Measurements from ENCODE around the gene RPL13A. TPM values are rescaled to one million over a fixed set of nuclear protein-coding genes. Genes with fewer than 3 reads are reported as not detected.

The RPL13A gene
- total and polyA plus RNA-seq, 9 donors, result 4,396 to 5,773 (median 4,847) TPM

- Histone ChIP-seq H3K4me3 (ENCODE audit: low read length) (no peak overlapping the region), H3K4me1 (ENCODE audit: control insufficient read depth, insufficient read depth, low read length) (peaks cover 27% of the 10 kb centered on the region), H3K9me3 (replicated peaks; ENCODE audit: control insufficient read depth, low read depth, low read length) (no peaks in the 10 kb centered on the region), H3K27ac (ENCODE audit: low read length) (peak overlapping the region; percentile 62), H3K27me3 (ENCODE audit: control insufficient read depth, insufficient read depth, low read length) (peaks cover 2% of the 10 kb centered on the region), H3K36me3 (ENCODE audit: control insufficient read depth, insufficient read depth, low read length) (no peaks in the 10 kb centered on the region)
- DNase-seq, result peak; percentile 58
- WGBS (ENCODE audit: insufficient coverage), result 41% methylated on average over 9 of the region's 15 CpGs
Observed at GRCh38 chr19:49475191-49475917, 12.1 kb upstream of the RPL13A start.

GRCh38 chr19:49475995-49476880 lies 11.2 kb upstream of the RPL13A start:
- WGBS (ENCODE audit: insufficient coverage), result 24% methylated on average over 9 of the region's 27 CpGs
- peak; percentile 64 for DNase-seq

GRCh38 chr19:49479975-49480628 lies 7.3 kb upstream of the RPL13A start:
- H3K4me3 ChIP-seq (ENCODE audit: low read length), result no peak overlapping the region
- peaks cover 13% of the 10 kb centered on the region for H3K4me1 ChIP-seq (ENCODE audit: control insufficient read depth, insufficient read depth, low read length)
- 87% methylated on average over 8 of the region's 14 CpGs for WGBS (ENCODE audit: insufficient coverage)
- DNase-seq, result no peak
- H3K27me3 ChIP-seq (ENCODE audit: control insufficient read depth, insufficient read depth, low read length), result no peaks in the 10 kb centered on the region
- no peak overlapping the region for H3K27ac ChIP-seq (ENCODE audit: low read length)
- no peaks in the 10 kb centered on the region for H3K36me3 ChIP-seq (ENCODE audit: control insufficient read depth, insufficient read depth, low read length)
- no peaks in the 10 kb centered on the region for H3K9me3 ChIP-seq (replicated peaks; ENCODE audit: control insufficient read depth, low read depth, low read length)

More at GRCh38 chr19:49475995-49476880, 11.2 kb upstream of the RPL13A start:
- Histone ChIP-seq H3K4me3 (ENCODE audit: low read length) (no peak overlapping the region), H3K4me1 (ENCODE audit: control insufficient read depth, insufficient read depth, low read length) (peaks cover 27% of the 10 kb centered on the region), H3K36me3 (ENCODE audit: control insufficient read depth, insufficient read depth, low read length) (no peaks in the 10 kb centered on the region), H3K27me3 (ENCODE audit: control insufficient read depth, insufficient read depth, low read length) (peaks cover 2% of the 10 kb centered on the region), H3K27ac (ENCODE audit: low read length) (no peak overlapping the region), H3K9me3 (replicated peaks; ENCODE audit: control insufficient read depth, low read depth, low read length) (no peaks in the 10 kb centered on the region)

GRCh38 chr19:49481020-49481683 lies 6.3 kb upstream of the RPL13A start:
- WGBS (ENCODE audit: insufficient coverage), result 73% methylated on average over 4 of the region's 7 CpGs

GRCh38 chr19:49486232-49486631 lies 1.2 kb upstream of the RPL13A start:
- WGBS (ENCODE audit: insufficient coverage), result 87% methylated on average over 7 of the region's 7 CpGs
- no peak overlapping the region for H3K4me3 ChIP-seq (ENCODE audit: low read length)
- peaks cover 31% of the 10 kb centered on the region for H3K4me1 ChIP-seq (ENCODE audit: control insufficient read depth, insufficient read depth, low read length)
- peaks cover 28% of the 10 kb centered on the region for H3K36me3 ChIP-seq (ENCODE audit: control insufficient read depth, insufficient read depth, low read length)
- H3K27me3 ChIP-seq (ENCODE audit: control insufficient read depth, insufficient read depth, low read length), result no peaks in the 10 kb centered on the region
- H3K27ac ChIP-seq (ENCODE audit: low read length), result no peak overlapping the region
- DNase-seq, result peak; percentile 25
- H3K9me3 ChIP-seq (replicated peaks; ENCODE audit: control insufficient read depth, low read depth, low read length), result no peaks in the 10 kb centered on the region

More at GRCh38 chr19:49481020-49481683, 6.3 kb upstream of the RPL13A start:
- Histone ChIP-seq H3K4me3 (ENCODE audit: low read length) (no peak overlapping the region), H3K9me3 (replicated peaks; ENCODE audit: control insufficient read depth, low read depth, low read length) (no peaks in the 10 kb centered on the region), H3K4me1 (ENCODE audit: control insufficient read depth, insufficient read depth, low read length) (peaks cover 10% of the 10 kb centered on the region), H3K27me3 (ENCODE audit: control insufficient read depth, insufficient read depth, low read length) (no peaks in the 10 kb centered on the region), H3K27ac (ENCODE audit: low read length) (no peak overlapping the region), H3K36me3 (ENCODE audit: control insufficient read depth, insufficient read depth, low read length) (no peaks in the 10 kb centered on the region)
- DNase-seq, result no peak

GRCh38 chr19:49486710-49487276 lies 615 bp upstream of the RPL13A start:
- 52% methylated on average over 16 of the region's 23 CpGs for WGBS (ENCODE audit: insufficient coverage)
- H3K4me3 ChIP-seq (ENCODE audit: low read length), result no peak overlapping the region
- no peaks in the 10 kb centered on the region for H3K9me3 ChIP-seq (replicated peaks; ENCODE audit: control insufficient read depth, low read depth, low read length)
- H3K36me3 ChIP-seq (ENCODE audit: control insufficient read depth, insufficient read depth, low read length), result peaks cover 34% of the 10 kb centered on the region
- H3K4me1 ChIP-seq (ENCODE audit: control insufficient read depth, insufficient read depth, low read length), result peaks cover 31% of the 10 kb centered on the region
- DNase-seq, result no peak
- no peaks in the 10 kb centered on the region for H3K27me3 ChIP-seq (ENCODE audit: control insufficient read depth, insufficient read depth, low read length)
- peak overlapping the region; percentile 86 for H3K27ac ChIP-seq (ENCODE audit: low read length)

- DNase-seq, result no peak
- under 1% methylated on average over 25 of the region's 26 CpGs for WGBS (ENCODE audit: insufficient coverage)
- peak overlapping the region; percentile 97 for H3K4me3 ChIP-seq (ENCODE audit: low read length)
- peak overlapping the region; percentile 93 for H3K27ac ChIP-seq (ENCODE audit: low read length)
- no peaks in the 10 kb centered on the region for H3K9me3 ChIP-seq (replicated peaks; ENCODE audit: control insufficient read depth, low read depth, low read length)
- H3K4me1 ChIP-seq (ENCODE audit: control insufficient read depth, insufficient read depth, low read length), result peaks cover 33% of the 10 kb centered on the region
- no peaks in the 10 kb centered on the region for H3K27me3 ChIP-seq (ENCODE audit: control insufficient read depth, insufficient read depth, low read length)
- H3K36me3 ChIP-seq (ENCODE audit: control insufficient read depth, insufficient read depth, low read length), result peaks cover 49% of the 10 kb centered on the region
Observed at GRCh38 chr19:49488046-49488862, 846 bp downstream of the RPL13A start.

GRCh38 chr19:49488863-49489537 lies 1.6 kb downstream of the RPL13A start:
- Histone ChIP-seq H3K4me1 (ENCODE audit: control insufficient read depth, insufficient read depth, low read length) (peaks cover 33% of the 10 kb centered on the region), H3K36me3 (ENCODE audit: control insufficient read depth, insufficient read depth, low read length) (peaks cover 49% of the 10 kb centered on the region), H3K27ac (ENCODE audit: low read length) (peak overlapping the region; percentile 93), H3K27me3 (ENCODE audit: control insufficient read depth, insufficient read depth, low read length) (no peaks in the 10 kb centered on the region), H3K4me3 (ENCODE audit: low read length) (peak overlapping the region; percentile 97), H3K9me3 (replicated peaks; ENCODE audit: control insufficient read depth, low read depth, low read length) (no peaks in the 10 kb centered on the region)
- no peak for DNase-seq
- 4% methylated on average over 5 of the region's 15 CpGs for WGBS (ENCODE audit: insufficient coverage)
